ENCODE measurements around the gene DNAH17. TPM values are rescaled to one million over a fixed set of nuclear protein-coding genes. Genes with fewer than 3 reads are reported as not detected.

Gene DNAH17
- total RNA-seq, 3 donors from 2014 or later (not counting 1 experiment from before 2014, with no cell fraction given): 0.16 to 0.25 (median 0.24) TPM

- ATAC-seq: no peak
- TF ChIP-seq CTCF (IDR thresholded peaks at IDR 0.05): no peak
- no peaks in the 10 kb centered on the region for H3K36me3 ChIP-seq (ENCODE audit: control insufficient read depth, insufficient read depth, low read length)
- Mint-ChIP-seq H3K9me3 (no peaks in the 10 kb centered on the region), H3K4me3 (no peak overlapping the region), H3K27ac (no peak overlapping the region), H3K27me3 (ENCODE audit: low read depth in 2 of 2) (no peaks in the 10 kb centered on the region), H3K36me3 (no peaks in the 10 kb centered on the region), H3K4me1 (no peaks in the 10 kb centered on the region)
- WGBS (ENCODE audit: insufficient coverage): 89% methylated on average over 7 of the region's 7 CpGs
- H3K4me3 ChIP-seq (ENCODE audit: low read length): no peak overlapping the region
- no peak for DNase-seq
- no peaks in the 10 kb centered on the region for H3K9me3 ChIP-seq (ENCODE audit: control insufficient read depth, insufficient read depth, low read length)
- intact Hi-C loops (cut with micrococcal nuclease): no loop called here
- no peaks in the 10 kb centered on the region for H3K27me3 ChIP-seq (ENCODE audit: control insufficient read depth, insufficient read depth, low read length)
- no peaks in the 10 kb centered on the region for H3K4me1 ChIP-seq (ENCODE audit: control insufficient read depth, insufficient read depth, low read length)
- H3K27ac ChIP-seq (ENCODE audit: low read length): no peak overlapping the region
Observed at GRCh38 chr17:78500806-78501205, 76.4 kb downstream of the DNAH17 start.

GRCh38 chr17:78499715-78500540 is 77.3 kb downstream of the DNAH17 start:
- H3K4me1 ChIP-seq (ENCODE audit: control insufficient read depth, insufficient read depth, low read length): no peaks in the 10 kb centered on the region
- H3K4me1 Mint-ChIP-seq: no peaks in the 10 kb centered on the region
- H3K4me3 Mint-ChIP-seq: no peak overlapping the region
- DNase-seq (no peak), ATAC-seq (no peak)
- no peak for TF ChIP-seq CTCF (IDR thresholded peaks at IDR 0.05)
- no peak overlapping the region for H3K4me3 ChIP-seq (ENCODE audit: low read length)
- 89% methylated on average over 21 of the region's 21 CpGs for WGBS (ENCODE audit: insufficient coverage)
- no peaks in the 10 kb centered on the region for H3K36me3 ChIP-seq (ENCODE audit: control insufficient read depth, insufficient read depth, low read length)
- no peaks in the 10 kb centered on the region for H3K36me3 Mint-ChIP-seq
- H3K27me3 ChIP-seq (ENCODE audit: control insufficient read depth, insufficient read depth, low read length): no peaks in the 10 kb centered on the region
- H3K9me3 Mint-ChIP-seq: no peaks in the 10 kb centered on the region
- intact Hi-C loops (cut with micrococcal nuclease): no loop called here
- H3K27ac ChIP-seq (ENCODE audit: low read length): no peak overlapping the region
- H3K27ac Mint-ChIP-seq: no peak overlapping the region
- no peaks in the 10 kb centered on the region for H3K9me3 ChIP-seq (ENCODE audit: control insufficient read depth, insufficient read depth, low read length)
- H3K27me3 Mint-ChIP-seq (ENCODE audit: low read depth in 2 of 2): no peaks in the 10 kb centered on the region

- Mint-ChIP-seq H3K27ac (no peak overlapping the region), H3K27me3 (ENCODE audit: low read depth in 2 of 2) (no peaks in the 10 kb centered on the region), H3K4me1 (no peaks in the 10 kb centered on the region), H3K9me3 (no peaks in the 10 kb centered on the region), H3K4me3 (no peak overlapping the region), H3K36me3 (no peaks in the 10 kb centered on the region)
- intact Hi-C loops (cut with micrococcal nuclease): no loop called here
- Histone ChIP-seq H3K27me3 (ENCODE audit: control insufficient read depth, insufficient read depth, low read length) (no peaks in the 10 kb centered on the region), H3K4me3 (ENCODE audit: low read length) (no peak overlapping the region), H3K9me3 (ENCODE audit: control insufficient read depth, insufficient read depth, low read length) (no peaks in the 10 kb centered on the region), H3K36me3 (ENCODE audit: control insufficient read depth, insufficient read depth, low read length) (no peaks in the 10 kb centered on the region), H3K4me1 (ENCODE audit: control insufficient read depth, insufficient read depth, low read length) (no peaks in the 10 kb centered on the region), H3K27ac (ENCODE audit: low read length) (no peak overlapping the region)
- no peak for TF ChIP-seq CTCF (IDR thresholded peaks at IDR 0.05)
- DNase-seq: no peak
- no peak for ATAC-seq
- 85% methylated on average over 17 of the region's 17 CpGs for WGBS (ENCODE audit: insufficient coverage)
Observed at GRCh38 chr17:78498848-78499247, 78.3 kb downstream of the DNAH17 start.
